HS-27A (cell line): ENCODE measurements around the gene FITM2.

ENCODE experiments used
- DNase-seq: peaks from one replicate; pipeline ENCODE4 v3.0.0-alpha.2; 2012; ENCODE audit warnings: low read depth, missing footprints

FITM2 gene

DNA sequence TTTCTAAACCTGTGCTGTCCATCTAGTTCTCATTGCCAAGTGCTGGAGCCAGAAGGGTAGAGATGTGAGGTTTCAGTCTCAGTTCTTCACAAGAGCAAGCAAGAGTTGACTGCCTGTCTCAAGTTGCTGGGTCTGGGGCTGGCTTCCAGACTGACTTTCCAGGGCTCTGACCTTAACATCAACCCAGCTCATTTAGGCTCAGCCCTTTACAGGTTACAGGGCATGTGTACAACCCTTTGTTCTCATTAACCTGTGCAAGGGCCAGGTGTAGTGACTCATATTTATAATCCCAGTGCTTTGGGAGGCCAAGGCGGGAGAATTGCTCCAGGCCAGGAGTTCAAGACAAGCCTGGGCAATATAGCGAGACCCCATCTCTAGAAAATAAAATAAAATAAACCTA, 30.6 kb downstream of the FITM2 start:
- DNase-seq: no peak

DNA sequence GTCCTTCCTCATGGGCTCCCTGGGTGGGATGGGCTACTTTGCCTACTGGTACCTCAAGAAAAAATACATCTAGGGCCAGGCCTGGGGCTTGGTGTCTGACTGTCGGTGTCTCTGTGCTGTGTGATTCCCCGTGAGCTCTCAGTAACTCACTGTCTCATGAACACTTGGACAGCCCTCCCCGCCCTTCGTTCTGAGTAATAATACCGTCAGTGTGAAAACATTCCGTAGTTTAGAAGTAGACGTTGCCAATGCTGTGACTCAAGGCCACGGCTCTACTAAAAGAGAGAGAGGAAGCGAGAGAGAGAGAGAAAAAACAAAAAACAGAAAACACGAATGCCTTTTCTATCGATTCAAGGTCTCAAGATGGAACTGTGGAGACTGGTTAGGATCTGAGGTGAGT, 31.8 kb downstream of the FITM2 start:
- DNase-seq: peak; percentile 67

DNA sequence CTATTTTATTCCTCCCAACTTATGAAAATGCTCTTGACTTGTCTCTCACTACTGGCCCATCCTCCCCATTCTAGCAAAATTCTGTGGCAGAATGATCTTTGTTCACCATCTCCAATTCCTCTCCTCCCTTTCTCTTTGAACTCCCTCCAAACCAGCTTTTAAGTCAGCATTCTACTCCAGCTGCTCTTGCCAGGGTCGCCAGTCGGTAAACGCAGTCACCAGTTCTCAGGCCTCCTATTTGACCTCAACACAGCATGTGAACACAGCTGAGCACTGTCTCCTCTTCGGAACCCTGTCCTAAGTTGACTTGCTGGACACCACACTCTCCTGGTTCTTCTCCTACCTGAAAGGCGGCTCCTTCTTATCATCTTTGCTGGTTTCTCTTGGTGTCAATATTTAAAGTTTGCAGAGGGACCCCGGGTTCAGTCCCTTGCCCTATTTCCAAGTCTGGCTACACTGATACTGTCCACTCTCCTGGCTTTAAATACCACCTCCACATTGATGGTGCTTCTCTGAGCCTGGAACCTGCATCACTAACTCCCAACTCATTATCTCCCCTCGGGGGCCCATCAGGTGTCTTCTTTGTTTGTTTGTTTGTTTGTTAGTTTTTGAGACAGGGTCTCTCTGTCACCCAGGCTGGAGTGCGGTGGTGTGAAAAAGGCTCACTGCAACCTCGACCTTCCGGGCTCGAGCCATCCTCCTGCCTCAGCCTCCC, 36.5 kb downstream of the FITM2 start:
- no peak for DNase-seq

DNA sequence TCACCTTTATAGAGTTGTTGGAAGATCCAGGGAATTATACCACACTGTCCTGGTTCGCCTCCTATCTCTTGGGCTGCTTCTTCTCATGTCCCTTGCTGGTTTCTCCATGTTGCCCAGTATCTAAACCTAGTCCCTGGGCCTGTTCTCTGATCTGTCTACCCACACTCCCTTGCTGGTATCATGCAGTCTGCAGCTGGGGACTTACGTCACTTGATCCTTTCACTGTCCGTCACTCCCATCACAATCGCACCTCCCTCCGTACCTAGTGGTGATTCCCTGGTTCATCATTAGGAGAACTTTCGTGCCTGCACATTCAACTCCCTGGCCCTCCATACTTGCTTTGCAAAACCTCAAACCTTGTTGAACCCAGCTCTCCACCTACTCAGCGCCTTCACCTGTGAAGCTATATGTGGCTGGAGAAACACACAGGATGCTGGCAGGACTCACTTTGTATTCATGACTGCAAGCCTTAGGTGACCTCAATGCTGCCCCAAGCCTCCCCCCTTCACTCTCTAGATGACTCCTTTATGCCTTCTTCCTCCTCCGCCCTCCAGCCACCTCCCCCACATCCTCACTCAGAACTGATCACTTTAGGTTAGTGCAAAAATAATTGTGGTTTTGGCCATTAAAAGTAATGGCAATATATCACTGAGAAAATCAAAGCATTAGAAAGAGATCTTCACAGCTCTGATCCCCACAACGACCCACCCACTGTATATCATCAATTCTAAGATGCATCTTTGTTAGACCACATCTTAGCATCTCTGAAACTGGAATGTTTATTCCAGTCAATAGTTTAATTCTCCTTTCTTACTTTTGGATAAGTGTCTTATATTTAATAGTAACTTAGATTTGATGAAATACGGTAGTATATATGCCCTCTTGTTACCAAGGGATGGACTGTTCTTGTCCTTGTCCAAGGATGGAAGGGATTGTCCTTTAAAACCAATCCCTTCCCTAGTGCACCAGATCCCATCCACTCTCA, 37.5 kb downstream of the FITM2 start:
- DNase-seq: no peak

DNA sequence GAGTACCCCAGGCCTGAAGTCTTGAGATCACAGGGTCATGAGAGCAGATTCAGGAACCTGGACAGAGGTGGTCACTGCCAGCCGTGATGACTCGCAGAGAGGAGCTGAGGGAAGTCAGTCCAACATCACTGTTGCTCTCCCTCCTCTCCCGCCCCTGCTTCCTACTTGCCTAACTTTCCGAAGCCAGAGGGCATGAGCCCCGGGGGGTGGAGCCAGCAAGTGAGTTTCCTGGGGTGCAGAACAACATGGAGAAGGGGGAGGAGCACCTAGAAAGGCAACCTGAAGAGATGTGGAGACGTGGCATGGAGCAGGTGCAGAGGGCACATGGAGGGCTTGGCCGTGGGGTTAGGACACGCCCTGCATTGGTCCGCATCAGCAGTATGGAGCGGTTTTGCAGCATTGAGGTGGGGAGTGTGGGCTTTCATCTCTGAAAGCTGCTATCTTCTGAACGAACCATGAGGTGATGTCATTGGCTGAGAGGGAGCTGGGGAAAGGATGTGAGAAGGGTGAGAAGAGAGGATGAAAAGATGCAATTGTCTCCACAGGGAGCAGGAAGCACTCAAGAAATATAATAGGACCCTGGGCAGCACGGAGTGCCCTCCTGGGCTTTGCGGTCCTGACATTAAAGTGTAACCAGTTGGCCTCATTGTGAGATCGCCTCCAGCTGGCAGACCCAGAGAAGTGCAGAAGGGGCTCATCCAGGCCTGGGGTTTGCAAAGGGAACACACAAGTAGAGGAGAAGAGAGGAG, 38.9 kb downstream of the FITM2 start:
- no peak for DNase-seq

DNA sequence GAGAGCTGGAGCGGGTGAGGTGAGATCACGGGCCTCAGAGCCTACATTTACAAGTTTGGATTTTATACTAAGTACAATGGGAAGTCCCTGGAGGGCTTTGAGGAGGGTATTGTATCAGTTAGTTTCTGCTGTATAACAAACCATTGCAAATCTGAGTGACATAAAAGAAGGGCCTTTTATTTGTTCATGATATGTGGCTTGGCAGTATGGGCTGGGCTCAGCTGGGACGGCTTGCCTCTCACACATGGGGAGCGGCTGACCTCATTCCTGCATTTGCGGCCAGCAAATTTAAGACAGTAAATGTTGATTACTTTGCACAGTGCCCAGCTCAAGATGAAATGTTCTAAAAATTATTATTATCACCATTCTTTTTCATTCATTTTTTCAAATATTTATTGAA, 42.2 kb downstream of the FITM2 start:
- no peak for DNase-seq

DNA sequence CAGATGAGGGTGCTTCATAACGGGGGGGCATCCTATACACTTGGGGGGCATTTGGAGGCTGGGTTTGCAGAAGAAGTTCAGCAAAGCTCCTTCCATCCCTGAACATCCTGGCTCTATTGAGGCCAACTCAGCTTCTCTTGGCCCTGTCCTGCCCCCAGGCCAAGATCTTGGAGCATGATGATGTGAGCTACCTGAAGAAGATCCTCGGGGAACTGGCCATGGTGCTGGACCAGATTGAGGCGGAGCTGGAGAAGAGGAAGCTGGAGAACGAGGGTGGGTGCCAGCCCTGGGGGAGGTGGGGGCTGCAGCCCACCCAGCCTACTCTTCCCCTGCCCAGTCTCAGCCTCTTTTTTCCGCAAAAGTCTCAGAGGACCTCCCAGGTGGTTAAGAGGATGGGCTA, 46.7 kb downstream of the FITM2 start:
- DNase-seq: no peak

DNA sequence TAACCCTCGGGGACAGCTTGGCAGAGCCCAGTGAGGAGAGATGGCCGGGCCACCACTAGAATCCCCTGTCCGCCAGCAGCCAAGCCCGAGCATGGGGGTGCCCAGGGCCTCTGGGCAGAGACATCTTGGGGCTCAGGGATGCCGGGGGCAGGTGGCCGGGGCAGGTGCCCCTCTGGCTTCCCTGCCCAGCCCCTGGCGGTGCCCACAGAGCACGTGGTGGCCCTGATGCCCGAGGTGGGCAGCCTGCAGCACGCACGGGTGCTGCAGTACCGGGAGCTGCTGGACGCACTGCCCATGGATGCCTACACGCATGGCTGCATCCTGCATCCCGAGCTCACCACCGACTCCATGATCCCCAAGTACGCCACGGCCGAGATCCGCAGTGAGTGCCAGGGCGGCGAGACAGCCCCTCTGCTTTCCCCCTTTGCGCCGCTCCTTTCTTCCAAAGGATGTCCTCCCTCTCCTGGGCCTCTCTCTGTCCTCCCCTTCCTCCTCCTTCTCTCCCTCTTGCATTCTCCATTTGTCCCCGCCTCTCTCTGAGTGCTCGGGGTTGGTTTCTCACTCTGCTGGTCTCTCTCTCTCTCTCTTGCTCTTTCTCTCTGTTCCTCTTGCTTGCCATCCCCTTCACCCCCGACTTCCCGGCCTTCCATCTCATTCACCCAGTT, 52.6 kb downstream of the FITM2 start:
- no peak for DNase-seq

DNA sequence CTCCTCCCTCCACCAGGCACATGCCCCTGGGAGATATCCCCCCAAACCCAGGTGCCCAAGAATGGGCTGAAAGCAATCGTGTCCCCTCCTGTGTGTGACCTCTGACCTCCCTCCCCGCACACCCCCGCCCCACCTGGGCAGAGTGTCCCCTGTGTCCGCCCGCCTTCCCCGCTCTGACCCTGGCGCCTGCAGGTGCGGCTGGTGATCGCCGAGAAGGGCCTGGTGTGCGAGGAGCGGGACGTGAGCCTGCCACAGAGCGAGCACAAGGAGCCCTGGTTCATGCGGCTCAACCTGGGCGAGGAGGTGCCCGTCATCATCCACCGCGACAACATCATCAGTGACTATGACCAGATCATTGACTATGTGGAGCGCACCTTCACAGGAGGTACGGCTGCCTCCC, 54.0 kb downstream of the FITM2 start:
- no peak for DNase-seq

DNA sequence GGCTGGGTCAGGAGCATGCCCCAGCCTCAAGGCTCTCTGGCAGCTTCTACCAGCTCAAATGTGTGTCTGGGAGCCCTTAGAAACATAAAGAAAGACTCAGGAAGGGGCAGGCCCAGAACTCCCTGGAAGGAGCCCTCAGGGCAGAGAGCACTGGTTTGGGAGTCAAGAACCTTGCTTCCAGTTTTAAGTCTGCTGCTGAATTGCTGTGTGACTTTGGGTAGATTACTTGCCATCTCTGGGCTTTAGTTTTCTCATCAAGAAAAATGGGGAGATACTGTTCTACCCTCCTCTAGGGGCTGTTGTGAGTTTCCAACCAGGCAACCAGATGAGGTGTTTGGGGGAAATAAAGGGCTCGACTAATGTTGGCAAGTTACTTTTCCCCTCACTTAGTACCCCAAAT, 55.1 kb downstream of the FITM2 start:
- no peak for DNase-seq

DNA sequence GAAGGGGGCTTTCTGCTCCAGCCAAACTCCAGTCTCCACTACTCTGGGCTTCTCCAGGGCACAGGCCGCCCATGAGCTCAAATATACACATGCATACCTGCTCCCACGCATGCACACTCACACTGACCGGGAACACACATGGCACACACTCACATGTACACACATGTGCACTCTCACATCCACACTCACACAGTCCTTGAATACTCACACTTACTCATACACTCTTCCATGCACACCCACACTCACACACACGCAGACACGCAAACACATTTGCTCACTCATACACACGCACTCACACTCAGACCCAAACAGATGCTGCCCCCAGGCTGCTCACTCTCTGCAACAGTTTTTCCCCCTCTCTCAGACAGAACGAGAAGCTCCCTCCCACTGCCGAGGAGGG, 56.9 kb downstream of the FITM2 start:
- no peak for DNase-seq

DNA sequence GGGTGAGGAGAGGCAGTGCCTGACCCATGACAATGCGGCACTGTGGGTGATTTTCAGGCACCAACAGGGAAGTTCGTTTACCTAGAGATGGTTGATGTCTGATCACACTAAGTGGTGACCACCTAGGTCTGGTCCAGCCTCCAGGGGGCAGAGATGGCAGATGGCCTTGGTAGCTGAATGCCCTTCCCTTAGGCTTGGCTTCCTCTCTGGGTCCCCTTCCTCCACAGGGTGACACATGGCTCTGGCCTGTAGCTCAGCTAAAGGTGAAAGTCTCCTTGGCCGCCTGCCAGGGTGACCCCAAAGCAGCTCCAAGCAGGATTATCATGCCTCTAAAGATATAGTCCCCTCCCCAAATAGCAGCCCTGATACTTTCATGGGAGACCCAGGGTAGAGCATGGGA, 57.5 kb downstream of the FITM2 start:
- no peak for DNase-seq
